Sigmoid colon (tissue), 7 donors: ENCODE data around the gene AQP11. TPM values are rescaled to one million over a fixed set of nuclear protein-coding genes. Genes with fewer than 3 reads are reported as not detected.
"Not testable (repeated sequence)": the region's sequence is repeated elsewhere in the genome, so short reads cannot be mapped to it uniquely, and the experiment has no call there.

ENCODE experiments used
- DNase-seq: peaks from one replicate; pipeline ENCODE4 v3.0.0-alpha.2; 2019
- H3K27ac ChIP-seq, 4 donors: fragments of 200-600 bp; sonication (generic); one replicate each; pipeline ENCODE4 v1.5.1; 2016 to 2019; ENCODE audit warnings: mild to moderate bottlenecking in 1 of 4
- H3K27me3 ChIP-seq, 3 donors: fragments of 200-600 bp; sonication (generic); one replicate each; pipeline ENCODE4 v1.5.1; 2019; ENCODE audit warnings: mild to moderate bottlenecking in 1 of 3
- H3K36me3 ChIP-seq, 4 donors: fragments of 200-600 bp; sonication (generic); one replicate each; pipeline ENCODE4 v1.5.1; 2016 to 2019
- H3K4me1 ChIP-seq, 4 donors: fragments of 200-600 bp; sonication (generic); one replicate each; pipeline ENCODE4 v1.5.1; 2017 to 2019
- H3K4me3 ChIP-seq, 4 donors: fragments of 200-600 bp; sonication (generic); one replicate each; pipeline ENCODE4 v1.5.1; 2017 to 2019; ENCODE audit warnings: mild to moderate bottlenecking in 2 of 4, moderate library complexity in 1 of 4
- H3K9me3 ChIP-seq, 4 donors: fragments of 200-600 bp in 3 of 4; sonication (generic) in 3 of 4; one replicate each; pipeline versions ENCODE4 v1.5.1 to v1.6.1; 2013 to 2019
- EP300 ChIP-seq, 4 donors: sonication (generic); formaldehyde crosslinking; IDR thresholded peaks; one replicate each; pipeline ENCODE4 v1.6.1; 2017; ENCODE audit warnings: antibody characterized with exemption in 4 of 4
- POLR2A ChIP-seq, 2 donors: fragments of 450-650 bp; IDR thresholded peaks; one replicate each; pipeline ENCODE4 v1.6.1; 2016; ENCODE audit warnings: antibody characterized with exemption in 2 of 2, mild to moderate bottlenecking in 2 of 2, moderate library complexity in 2 of 2
- POLR2AphosphoS5 ChIP-seq, 4 donors: sonication (generic); formaldehyde crosslinking; IDR thresholded peaks; one replicate each; pipeline ENCODE4 v1.6.1; 2017; ENCODE audit warnings: antibody characterized with exemption in 4 of 4
- WGBS, 2 donors: extraction: QIAGEN DNeasy Blood & Tissue Kit; methylation state at CpG; one replicate each; pipeline ENCODE4 v1.1.7; 2013; 5-methylcytosine and 5-hydroxymethylcytosine counted together
- intact Hi-C: fragments of 100-400 bp; cut with DNase I; formaldehyde crosslinking; loops from one replicate; pipeline ENCODE4 v1.15.1; 2023
- polyA plus RNA-seq, 3 donors: library from polyadenylated mRNA; stranded (reverse); fragments of 200-250 nt; gene quantifications; one replicate each; pipeline ENCODE4 v1.2.3, GENCODE V29; 2013
- total RNA-seq, 4 donors: library from RNA; depleted of rRNA; stranded (reverse); fragments of >200 nt; gene quantifications; one replicate each; pipeline ENCODE4 v1.1.0, GENCODE V29; 2016
- TF ChIP-seq, protein P1 (sequence below), 4 experiments: fragments of 450-650 bp in 3 of 4; fragments of 200-600 bp in 1 of 4; IDR thresholded peaks; one replicate each; pipeline ENCODE4 v1.5.1; 2016 to 2019; ENCODE audit warnings: antibody characterized with exemption in 4 of 4, mild to moderate bottlenecking in 3 of 4, moderate library complexity in 2 of 4
- donor health status: healthy with polysubstance abuse.
- donor health status: Bipolar disorder and iron deficiency.
- donor health status: healthy.

AQP11 gene
- total and polyA plus RNA-seq, 7 donors, result 0.36 to 2.4 (median 1.2) TPM; not detected in 1

DNA sequence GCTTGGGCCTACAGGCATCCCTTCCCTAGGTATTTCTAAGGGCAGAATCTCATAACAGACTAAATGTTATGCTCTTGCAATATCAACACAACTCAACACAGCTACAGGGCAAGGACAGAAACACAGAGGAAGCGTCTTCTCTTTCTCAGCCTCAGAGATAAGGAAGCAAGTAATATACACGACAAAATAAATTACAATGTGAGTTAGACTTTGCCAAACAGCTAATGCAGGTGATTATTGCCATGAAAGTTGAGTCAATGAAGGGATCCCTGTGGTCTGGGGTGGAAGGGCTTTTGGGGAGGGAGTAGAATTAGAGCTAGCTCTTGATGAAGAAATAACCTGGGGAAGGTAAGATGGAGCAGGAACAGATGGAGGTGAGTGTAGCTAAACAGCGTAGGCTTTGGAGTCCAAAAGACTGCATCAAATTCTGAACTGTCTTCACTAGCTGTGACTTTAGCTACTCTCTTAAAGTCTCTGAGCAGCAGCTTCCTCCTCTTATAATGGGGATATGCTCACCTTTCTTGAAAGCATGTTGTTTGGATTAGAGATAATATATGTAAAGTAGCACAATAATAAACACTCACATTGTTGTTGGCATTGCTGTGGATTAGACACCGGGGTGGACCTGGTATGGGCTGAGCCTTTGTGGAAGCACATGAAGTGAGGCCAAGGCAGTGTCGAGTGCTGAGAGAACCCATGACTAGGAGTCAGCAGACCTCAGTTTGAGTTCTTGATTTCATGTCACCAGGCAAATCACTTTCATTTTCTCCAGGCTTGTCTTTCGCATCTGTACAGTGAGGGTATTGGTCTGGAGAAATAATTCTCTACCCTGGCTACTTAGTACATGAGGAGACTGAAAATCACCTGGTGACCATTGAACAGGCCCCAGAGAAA lies 41.0 kb upstream of the AQP11 start:
- no peak for DNase-seq
- Histone ChIP-seq H3K9me3 (no peaks in the 10 kb centered on the region), H3K27me3 (no peaks in the 10 kb centered on the region), H3K4me1 (peaks cover 0 to 9% (median 0%) of the 10 kb centered on the region in 4 donors), H3K27ac (no peak overlapping the region), H3K36me3 (no peaks in the 10 kb centered on the region), H3K4me3 (no peak overlapping the region)
- TF ChIP-seq, protein P1, sequence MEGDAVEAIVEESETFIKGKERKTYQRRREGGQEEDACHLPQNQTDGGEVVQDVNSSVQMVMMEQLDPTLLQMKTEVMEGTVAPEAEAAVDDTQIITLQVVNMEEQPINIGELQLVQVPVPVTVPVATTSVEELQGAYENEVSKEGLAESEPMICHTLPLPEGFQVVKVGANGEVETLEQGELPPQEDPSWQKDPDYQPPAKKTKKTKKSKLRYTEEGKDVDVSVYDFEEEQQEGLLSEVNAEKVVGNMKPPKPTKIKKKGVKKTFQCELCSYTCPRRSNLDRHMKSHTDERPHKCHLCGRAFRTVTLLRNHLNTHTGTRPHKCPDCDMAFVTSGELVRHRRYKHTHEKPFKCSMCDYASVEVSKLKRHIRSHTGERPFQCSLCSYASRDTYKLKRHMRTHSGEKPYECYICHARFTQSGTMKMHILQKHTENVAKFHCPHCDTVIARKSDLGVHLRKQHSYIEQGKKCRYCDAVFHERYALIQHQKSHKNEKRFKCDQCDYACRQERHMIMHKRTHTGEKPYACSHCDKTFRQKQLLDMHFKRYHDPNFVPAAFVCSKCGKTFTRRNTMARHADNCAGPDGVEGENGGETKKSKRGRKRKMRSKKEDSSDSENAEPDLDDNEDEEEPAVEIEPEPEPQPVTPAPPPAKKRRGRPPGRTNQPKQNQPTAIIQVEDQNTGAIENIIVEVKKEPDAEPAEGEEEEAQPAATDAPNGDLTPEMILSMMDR (IDR thresholded peaks at IDR 0.05), result peak in 1 of 4 experiments; percentile 15
- TF ChIP-seq EP300 (IDR thresholded peaks at IDR 0.05), result no peak
- intact Hi-C loops, result loop anchor here (2.0 to 5.0 kb wide), 3 partner anchors 361 to 501 kb away; no protein-coding TSS in a partner anchor
- 73 to 78% methylated on average over 6 of the region's 6 CpGs for WGBS, 2 donors

DNA sequence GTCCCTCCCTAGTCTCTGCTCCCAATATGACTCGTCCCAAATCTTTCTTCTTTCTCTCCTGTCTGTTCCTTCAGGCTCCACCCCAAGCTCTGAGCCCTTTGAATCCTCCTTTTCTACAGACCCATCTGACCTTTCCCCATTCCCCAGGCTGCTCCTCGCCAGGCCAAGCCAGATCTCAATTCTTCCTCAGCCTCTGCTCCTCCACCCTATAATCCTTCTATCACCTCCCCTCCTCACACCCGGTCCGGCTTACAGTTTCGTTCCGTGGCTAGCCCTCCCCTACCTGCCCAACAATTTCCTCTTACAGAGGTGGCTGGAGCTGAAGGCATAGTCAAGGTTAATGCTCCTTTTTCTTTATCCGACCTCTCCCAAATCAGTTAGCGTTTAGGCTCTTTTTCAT lies 38.3 kb upstream of the AQP11 start:
- H3K4me3 ChIP-seq, intact Hi-C loops, H3K27me3 ChIP-seq, H3K27ac ChIP-seq, H3K4me1 ChIP-seq, DNase-seq, H3K9me3 ChIP-seq, H3K36me3 ChIP-seq: not testable (repeated sequence)
- 90 to 91% methylated on average over 8 of the region's 8 CpGs for WGBS, 2 donors

DNA sequence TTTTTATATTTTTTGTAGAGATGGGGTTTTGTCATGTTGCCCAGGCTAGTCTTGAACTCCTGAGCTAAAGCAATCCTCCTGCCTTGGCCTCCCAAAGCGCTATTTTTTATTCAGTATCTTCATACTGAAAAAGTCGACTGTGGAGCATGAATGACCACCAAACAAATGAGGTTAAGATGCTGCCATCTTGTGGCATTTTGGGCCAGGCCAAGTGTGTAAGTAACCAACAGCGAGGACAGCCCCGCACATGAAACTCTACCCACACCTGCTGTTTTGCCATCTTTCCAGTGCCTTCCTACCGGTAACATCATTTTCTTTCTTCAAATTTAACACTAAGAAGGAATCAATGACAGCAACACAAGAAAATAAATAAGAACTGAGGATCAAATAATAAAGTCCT lies 32.2 kb upstream of the AQP11 start:
- H3K4me1 ChIP-seq, result no peaks in the 10 kb centered on the region
- no peak overlapping the region for H3K27ac ChIP-seq
- no peak for DNase-seq
- no peaks in the 10 kb centered on the region for H3K27me3 ChIP-seq
- intact Hi-C loops, result no loop called here
- 58 to 81% methylated on average over 5 of the region's 5 CpGs for WGBS, 2 donors
- H3K4me3 ChIP-seq, result no peak overlapping the region
- no peak for TF ChIP-seq EP300 (IDR thresholded peaks at IDR 0.05)
- TF ChIP-seq POLR2A (IDR thresholded peaks at IDR 0.05), result no peak
- TF ChIP-seq, protein P1 (IDR thresholded peaks at IDR 0.05), result no peak
- TF ChIP-seq POLR2AphosphoS5 (IDR thresholded peaks at IDR 0.05), result no peak
- peaks cover 0 to 4% (median 0%) of the 10 kb centered on the region in 4 donors for H3K9me3 ChIP-seq
- H3K36me3 ChIP-seq, result no peaks in the 10 kb centered on the region

DNA sequence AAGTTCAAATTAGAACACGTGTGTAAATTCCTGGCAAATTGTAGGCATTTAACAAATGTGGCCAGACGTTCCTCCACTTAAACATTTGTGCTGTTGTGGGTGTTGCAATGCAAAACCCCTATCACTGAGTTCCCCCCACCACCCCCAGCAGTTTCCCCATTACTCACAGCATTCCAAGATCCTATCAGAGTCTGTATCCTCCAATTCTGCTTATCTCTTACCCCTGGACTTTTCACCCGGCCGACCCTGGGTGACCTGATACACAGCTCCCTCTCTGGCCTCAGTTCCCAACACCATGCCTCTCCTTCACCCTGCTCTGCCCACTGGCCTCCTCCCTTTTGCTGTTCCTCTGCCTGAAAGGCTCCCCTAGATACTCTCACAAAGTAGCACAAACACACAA lies 31.4 kb upstream of the AQP11 start:
- no peaks in the 10 kb centered on the region for H3K36me3 ChIP-seq
- 65 to 81% methylated on average over 4 of the region's 4 CpGs for WGBS, 2 donors
- H3K9me3 ChIP-seq, result peaks cover 0 to 4% (median 0%) of the 10 kb centered on the region in 4 donors
- H3K4me1 ChIP-seq, result no peaks in the 10 kb centered on the region
- H3K4me3 ChIP-seq, result no peak overlapping the region
- TF ChIP-seq EP300 (IDR thresholded peaks at IDR 0.05), result no peak
- TF ChIP-seq POLR2AphosphoS5 (IDR thresholded peaks at IDR 0.05), result no peak
- TF ChIP-seq POLR2A (IDR thresholded peaks at IDR 0.05), result no peak
- H3K27me3 ChIP-seq, result no peaks in the 10 kb centered on the region
- no peak overlapping the region for H3K27ac ChIP-seq
- no peak for DNase-seq
- intact Hi-C loops, result no loop called here

DNA sequence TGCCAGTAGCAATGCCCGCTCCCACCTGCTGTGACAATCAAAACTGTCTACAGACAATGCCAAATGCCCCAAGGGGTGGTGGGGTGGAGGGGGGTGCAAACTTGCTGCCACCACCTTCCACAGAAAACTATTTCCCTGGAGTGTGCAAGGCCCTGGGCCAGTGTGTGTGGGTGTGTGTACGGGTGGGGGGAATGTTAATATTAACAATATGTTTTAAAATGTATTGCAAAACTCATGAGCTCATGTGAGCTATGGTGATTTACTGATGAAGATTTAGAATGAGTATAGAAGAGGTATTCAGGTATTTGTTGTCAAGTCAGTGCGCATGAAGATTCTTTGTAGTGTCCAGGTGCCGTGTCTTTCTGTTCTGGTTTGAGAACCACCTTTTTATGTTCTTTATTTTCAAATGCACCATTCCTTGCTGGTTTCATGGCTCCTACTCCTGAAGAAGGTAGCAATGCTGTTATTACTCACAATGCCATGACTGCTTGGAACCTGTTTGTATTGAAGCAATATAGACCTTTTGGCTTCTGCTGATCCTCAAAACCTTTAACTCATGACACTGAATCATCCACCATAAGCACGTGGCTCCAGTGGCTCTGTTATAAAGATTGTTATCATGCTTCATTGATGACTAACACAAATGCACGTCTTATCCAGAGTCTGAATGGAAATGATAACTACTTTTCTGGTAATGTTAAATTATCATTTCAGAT lies 29.9 kb upstream of the AQP11 start:
- intact Hi-C loops, result no loop called here
- H3K36me3 ChIP-seq, result no peaks in the 10 kb centered on the region
- H3K9me3 ChIP-seq, result no peaks in the 10 kb centered on the region
- no peak overlapping the region for H3K27ac ChIP-seq
- WGBS, 2 donors, result 71 to 82% methylated on average over 6 of the region's 6 CpGs
- DNase-seq, result no peak
- no peak for TF ChIP-seq POLR2A (IDR thresholded peaks at IDR 0.05)
- TF ChIP-seq POLR2AphosphoS5 (IDR thresholded peaks at IDR 0.05), result peak in 1 of 4 donors; percentile 9
- no peaks in the 10 kb centered on the region for H3K27me3 ChIP-seq
- H3K4me3 ChIP-seq, result no peak overlapping the region
- no peaks in the 10 kb centered on the region for H3K4me1 ChIP-seq

DNA sequence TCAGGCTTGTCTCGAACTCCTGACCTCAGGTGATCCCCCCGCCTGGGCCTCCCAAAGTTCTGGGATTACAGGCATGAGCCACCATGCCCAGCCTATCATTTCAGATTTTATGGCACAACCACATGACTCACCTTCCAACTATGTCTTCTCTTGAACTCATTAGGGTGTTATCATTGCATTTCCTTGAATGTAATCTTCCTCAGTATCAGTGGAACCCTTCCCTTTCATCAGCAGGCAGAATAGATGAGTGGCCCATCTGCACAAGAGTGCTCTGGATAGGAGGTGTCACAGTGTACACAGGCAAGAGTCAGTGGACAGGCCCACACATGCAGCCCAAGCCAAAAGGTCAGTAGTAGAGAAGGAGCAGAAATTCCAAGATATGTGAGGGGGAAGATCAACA lies 29.1 kb upstream of the AQP11 start:
- intact Hi-C loops, result no loop called here
- Histone ChIP-seq H3K27ac (no peak overlapping the region), H3K4me1 (no peaks in the 10 kb centered on the region), H3K9me3 (no peaks in the 10 kb centered on the region), H3K27me3 (no peaks in the 10 kb centered on the region), H3K36me3 (no peaks in the 10 kb centered on the region), H3K4me3 (no peak overlapping the region)
- TF ChIP-seq POLR2A (IDR thresholded peaks at IDR 0.05), result no peak
- TF ChIP-seq POLR2AphosphoS5 (IDR thresholded peaks at IDR 0.05), result no peak
- TF ChIP-seq EP300 (IDR thresholded peaks at IDR 0.05), result no peak
- TF ChIP-seq, protein P1 (IDR thresholded peaks at IDR 0.05), result no peak
- no peak for DNase-seq
- WGBS, 2 donors, result 88 to 93% methylated on average over 2 of the region's 2 CpGs
